WTC11 (cell line): ENCODE data around the gene GMPR. TPM values are rescaled to one million over a fixed set of nuclear protein-coding genes. Genes with fewer than 3 reads are reported as not detected.
A peak's percentile ranks its signal among the peaks of the same experiment; 100 is the strongest.

Experiments
- ATAC-seq: fragments of 200-7000 bp; cut with Tn5 transposase; 2 replicates; pipeline ENCODE4 v1.10.0; 2021; ENCODE audit warnings: mild to moderate bottlenecking, moderate library complexity
- CTCF ChIA-PET: fragments of 300-600 bp; sonication (Branson Sonifier 250); formaldehyde crosslinking; loops from one replicate; lab custom pipeline; 2021; ENCODE audit warnings: antibody characterized with exemption; lab: Charles Lee
- POLR2A ChIA-PET: fragments of 350-600 bp; sonication (Branson Sonifier 250); formaldehyde crosslinking; loops from one replicate; lab custom pipeline; 2021; ENCODE audit warnings: antibody characterized with exemption; lab: Charles Lee
- DNase-seq: peaks from one replicate; pipeline ENCODE4 v3.0.0; 2021; ENCODE audit warnings: low spot score
- H3K27ac Mint-ChIP-seq: 2 replicates; pipeline ENCODE4 v1.8.0; 2021; ENCODE audit warnings: mixed read lengths
- H3K27me3 Mint-ChIP-seq: 2 replicates; pipeline ENCODE4 v1.8.0; 2021; ENCODE audit warnings: low read depth, mild to moderate bottlenecking, moderate library complexity, mixed read lengths
- H3K36me3 Mint-ChIP-seq: 2 replicates; pipeline ENCODE4 v1.8.0; 2021; ENCODE audit warnings: mixed read lengths
- H3K4me1 Mint-ChIP-seq: 2 replicates; pipeline ENCODE4 v1.8.0; 2022; ENCODE audit warnings: mixed read lengths
- H3K4me3 Mint-ChIP-seq: 2 replicates; pipeline ENCODE4 v1.8.0; 2021; ENCODE audit warnings: mild to moderate bottlenecking, moderate library complexity, mixed read lengths
- H3K9me3 Mint-ChIP-seq: 2 replicates; pipeline ENCODE4 v1.8.0; 2021; ENCODE audit warnings: mixed read lengths
- GRHL2 ChIP-seq: fragments of 250-450 bp; sonication (Bioruptor Pico); IDR thresholded peaks from 2 replicates; pipeline ENCODE4 v1.8.0; 2022; ENCODE audit warnings: mild to moderate bottlenecking, moderate library complexity; ENCODE audit not compliant: insufficient replicate concordance, severe bottlenecking
- JUN ChIP-seq: sonication (generic); formaldehyde crosslinking; IDR thresholded peaks from 2 replicates; pipeline ENCODE4 v1.8.0; 2023; ENCODE audit warnings: mild to moderate bottlenecking, missing genetic modification reagents
- PRRX2 ChIP-seq: fragments of 250-450 bp; sonication (Bioruptor Pico); IDR thresholded peaks from 2 replicates; pipeline ENCODE4 v1.8.0; 2021; ENCODE audit warnings: mild to moderate bottlenecking
- TCF7 ChIP-seq: sonication (generic); formaldehyde crosslinking; IDR thresholded peaks from 2 replicates; pipeline ENCODE4 v1.8.0; 2022; ENCODE audit warnings: mild to moderate bottlenecking, low read depth, missing genetic modification reagents, moderate library complexity
- ZBTB21 ChIP-seq: sonication (generic); formaldehyde crosslinking; IDR thresholded peaks from 2 replicates; pipeline ENCODE4 v1.8.1; 2023; ENCODE audit warnings: mild to moderate bottlenecking, missing genetic modification reagents, borderline replicate concordance
- total RNA-seq: library from RNA; stranded (reverse); gene quantifications from 3 replicates; pipeline ENCODE4 v1.2.3, GENCODE V29; 2021
- TF ChIP-seq, protein P1 (sequence below): fragments of 250-450 bp; sonication (Bioruptor Pico); conservative IDR thresholded peaks from 2 replicates; pipeline ENCODE4 v1.9.0; 2021; ENCODE audit warnings: mild to moderate bottlenecking
- TF ChIP-seq, protein P2 (sequence below): sonication (generic); formaldehyde crosslinking; IDR thresholded peaks from 2 replicates; pipeline ENCODE4 v1.8.1; 2023; ENCODE audit warnings: mild to moderate bottlenecking, missing genetic modification reagents, moderate library complexity
- TF ChIP-seq, protein P3 (sequence below): sonication (generic); formaldehyde crosslinking; IDR thresholded peaks from 2 replicates; pipeline ENCODE4 v1.8.1; 2023; ENCODE audit warnings: mild to moderate bottlenecking, missing genetic modification reagents, borderline replicate concordance
- TF ChIP-seq, protein P4 (sequence below): sonication (generic); formaldehyde crosslinking; IDR thresholded peaks from 2 replicates; pipeline ENCODE4 v1.8.1; 2022; ENCODE audit warnings: mild to moderate bottlenecking, moderate library complexity, missing genetic modification reagents
- TF ChIP-seq, protein P5 (sequence below): sonication (generic); formaldehyde crosslinking; IDR thresholded peaks from 2 replicates; pipeline ENCODE4 v1.8.0; 2023; ENCODE audit warnings: mild to moderate bottlenecking, missing genetic modification reagents
- TF ChIP-seq, protein P6 (sequence below): sonication (generic); formaldehyde crosslinking; IDR thresholded peaks from 2 replicates; pipeline ENCODE4 v1.8.1; 2023; ENCODE audit warnings: mild to moderate bottlenecking, moderate library complexity, missing genetic modification reagents

GMPR gene
- total RNA-seq, 1 experiment from 2014 or later, result 2.4 TPM

DNA sequence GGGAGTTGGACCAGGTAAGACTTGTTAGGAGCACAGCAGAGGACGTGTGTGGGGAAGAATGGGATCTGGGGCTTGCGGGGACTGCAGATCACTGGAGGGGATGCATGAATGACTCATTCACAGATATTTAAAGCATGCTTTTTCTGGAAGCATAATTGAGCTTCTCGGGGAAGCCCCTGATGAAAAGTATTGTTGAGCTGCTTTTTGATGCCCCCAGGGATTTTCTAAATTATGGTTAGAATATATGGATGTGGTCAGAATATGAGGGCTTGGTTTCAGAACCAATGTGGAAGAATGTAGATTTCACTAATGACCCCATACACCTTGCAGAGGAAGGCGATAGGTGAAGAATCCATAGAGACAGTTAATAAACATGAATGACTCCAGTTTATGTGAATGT lies 36.1 kb downstream of the GMPR start (continued):
- TF ChIP-seq, protein P1, sequence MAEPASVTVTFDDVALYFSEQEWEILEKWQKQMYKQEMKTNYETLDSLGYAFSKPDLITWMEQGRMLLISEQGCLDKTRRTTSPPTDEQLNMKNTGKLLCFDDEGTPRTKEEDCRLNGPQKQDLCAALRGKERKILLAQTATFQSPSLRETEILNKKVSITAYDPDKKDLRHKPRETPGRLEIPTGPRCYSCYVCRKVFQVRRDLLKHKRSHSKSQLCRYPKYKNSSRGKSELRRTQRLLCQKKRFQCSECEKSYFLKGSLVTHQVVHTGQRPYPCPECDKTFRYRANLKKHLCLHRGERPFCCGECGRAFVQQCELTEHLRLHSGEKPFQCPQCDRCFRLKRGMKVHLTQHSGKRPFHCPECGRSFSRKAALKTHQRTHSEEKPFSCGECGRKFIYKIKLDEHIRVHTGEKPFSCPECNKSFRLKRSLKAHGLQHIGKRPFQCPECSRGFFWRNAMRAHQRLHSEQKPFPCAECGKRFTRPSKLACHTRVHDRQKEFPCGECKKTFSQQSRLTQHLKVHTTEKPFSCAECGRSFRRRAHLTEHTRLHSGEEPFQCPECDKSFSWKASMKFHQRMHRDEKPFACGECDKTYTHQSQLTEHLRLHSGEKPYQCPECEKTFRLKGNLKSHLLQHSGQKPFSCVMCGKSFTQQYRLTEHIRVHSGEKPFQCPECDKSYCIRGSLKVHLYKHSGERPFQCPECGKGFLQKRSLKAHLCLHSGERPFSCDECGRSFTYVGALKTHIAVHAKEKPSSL (CRISPR knock-in tag), result no peak
- TF ChIP-seq, protein P2, sequence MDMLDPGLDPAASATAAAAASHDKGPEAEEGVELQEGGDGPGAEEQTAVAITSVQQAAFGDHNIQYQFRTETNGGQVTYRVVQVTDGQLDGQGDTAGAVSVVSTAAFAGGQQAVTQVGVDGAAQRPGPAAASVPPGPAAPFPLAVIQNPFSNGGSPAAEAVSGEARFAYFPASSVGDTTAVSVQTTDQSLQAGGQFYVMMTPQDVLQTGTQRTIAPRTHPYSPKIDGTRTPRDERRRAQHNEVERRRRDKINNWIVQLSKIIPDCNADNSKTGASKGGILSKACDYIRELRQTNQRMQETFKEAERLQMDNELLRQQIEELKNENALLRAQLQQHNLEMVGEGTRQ, result no peak
- no peak for TF ChIP-seq ZBTB21 (CRISPR knock-in tag)
- TF ChIP-seq, protein P3, sequence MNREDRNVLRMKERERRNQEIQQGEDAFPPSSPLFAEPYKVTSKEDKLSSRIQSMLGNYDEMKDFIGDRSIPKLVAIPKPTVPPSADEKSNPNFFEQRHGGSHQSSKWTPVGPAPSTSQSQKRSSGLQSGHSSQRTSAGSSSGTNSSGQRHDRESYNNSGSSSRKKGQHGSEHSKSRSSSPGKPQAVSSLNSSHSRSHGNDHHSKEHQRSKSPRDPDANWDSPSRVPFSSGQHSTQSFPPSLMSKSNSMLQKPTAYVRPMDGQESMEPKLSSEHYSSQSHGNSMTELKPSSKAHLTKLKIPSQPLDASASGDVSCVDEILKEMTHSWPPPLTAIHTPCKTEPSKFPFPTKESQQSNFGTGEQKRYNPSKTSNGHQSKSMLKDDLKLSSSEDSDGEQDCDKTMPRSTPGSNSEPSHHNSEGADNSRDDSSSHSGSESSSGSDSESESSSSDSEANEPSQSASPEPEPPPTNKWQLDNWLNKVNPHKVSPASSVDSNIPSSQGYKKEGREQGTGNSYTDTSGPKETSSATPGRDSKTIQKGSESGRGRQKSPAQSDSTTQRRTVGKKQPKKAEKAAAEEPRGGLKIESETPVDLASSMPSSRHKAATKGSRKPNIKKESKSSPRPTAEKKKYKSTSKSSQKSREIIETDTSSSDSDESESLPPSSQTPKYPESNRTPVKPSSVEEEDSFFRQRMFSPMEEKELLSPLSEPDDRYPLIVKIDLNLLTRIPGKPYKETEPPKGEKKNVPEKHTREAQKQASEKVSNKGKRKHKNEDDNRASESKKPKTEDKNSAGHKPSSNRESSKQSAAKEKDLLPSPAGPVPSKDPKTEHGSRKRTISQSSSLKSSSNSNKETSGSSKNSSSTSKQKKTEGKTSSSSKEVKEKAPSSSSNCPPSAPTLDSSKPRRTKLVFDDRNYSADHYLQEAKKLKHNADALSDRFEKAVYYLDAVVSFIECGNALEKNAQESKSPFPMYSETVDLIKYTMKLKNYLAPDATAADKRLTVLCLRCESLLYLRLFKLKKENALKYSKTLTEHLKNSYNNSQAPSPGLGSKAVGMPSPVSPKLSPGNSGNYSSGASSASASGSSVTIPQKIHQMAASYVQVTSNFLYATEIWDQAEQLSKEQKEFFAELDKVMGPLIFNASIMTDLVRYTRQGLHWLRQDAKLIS (CRISPR knock-in tag), result no peak
- TF ChIP-seq, protein P4, sequence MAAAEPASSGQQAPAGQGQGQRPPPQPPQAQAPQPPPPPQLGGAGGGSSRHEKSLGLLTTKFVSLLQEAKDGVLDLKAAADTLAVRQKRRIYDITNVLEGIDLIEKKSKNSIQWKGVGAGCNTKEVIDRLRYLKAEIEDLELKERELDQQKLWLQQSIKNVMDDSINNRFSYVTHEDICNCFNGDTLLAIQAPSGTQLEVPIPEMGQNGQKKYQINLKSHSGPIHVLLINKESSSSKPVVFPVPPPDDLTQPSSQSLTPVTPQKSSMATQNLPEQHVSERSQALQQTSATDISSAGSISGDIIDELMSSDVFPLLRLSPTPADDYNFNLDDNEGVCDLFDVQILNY (CRISPR knock-in tag), result no peak
- TF ChIP-seq, protein P5, sequence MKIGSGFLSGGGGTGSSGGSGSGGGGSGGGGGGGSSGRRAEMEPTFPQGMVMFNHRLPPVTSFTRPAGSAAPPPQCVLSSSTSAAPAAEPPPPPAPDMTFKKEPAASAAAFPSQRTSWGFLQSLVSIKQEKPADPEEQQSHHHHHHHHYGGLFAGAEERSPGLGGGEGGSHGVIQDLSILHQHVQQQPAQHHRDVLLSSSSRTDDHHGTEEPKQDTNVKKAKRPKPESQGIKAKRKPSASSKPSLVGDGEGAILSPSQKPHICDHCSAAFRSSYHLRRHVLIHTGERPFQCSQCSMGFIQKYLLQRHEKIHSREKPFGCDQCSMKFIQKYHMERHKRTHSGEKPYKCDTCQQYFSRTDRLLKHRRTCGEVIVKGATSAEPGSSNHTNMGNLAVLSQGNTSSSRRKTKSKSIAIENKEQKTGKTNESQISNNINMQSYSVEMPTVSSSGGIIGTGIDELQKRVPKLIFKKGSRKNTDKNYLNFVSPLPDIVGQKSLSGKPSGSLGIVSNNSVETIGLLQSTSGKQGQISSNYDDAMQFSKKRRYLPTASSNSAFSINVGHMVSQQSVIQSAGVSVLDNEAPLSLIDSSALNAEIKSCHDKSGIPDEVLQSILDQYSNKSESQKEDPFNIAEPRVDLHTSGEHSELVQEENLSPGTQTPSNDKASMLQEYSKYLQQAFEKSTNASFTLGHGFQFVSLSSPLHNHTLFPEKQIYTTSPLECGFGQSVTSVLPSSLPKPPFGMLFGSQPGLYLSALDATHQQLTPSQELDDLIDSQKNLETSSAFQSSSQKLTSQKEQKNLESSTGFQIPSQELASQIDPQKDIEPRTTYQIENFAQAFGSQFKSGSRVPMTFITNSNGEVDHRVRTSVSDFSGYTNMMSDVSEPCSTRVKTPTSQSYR (CRISPR knock-in tag), result no peak

DNA sequence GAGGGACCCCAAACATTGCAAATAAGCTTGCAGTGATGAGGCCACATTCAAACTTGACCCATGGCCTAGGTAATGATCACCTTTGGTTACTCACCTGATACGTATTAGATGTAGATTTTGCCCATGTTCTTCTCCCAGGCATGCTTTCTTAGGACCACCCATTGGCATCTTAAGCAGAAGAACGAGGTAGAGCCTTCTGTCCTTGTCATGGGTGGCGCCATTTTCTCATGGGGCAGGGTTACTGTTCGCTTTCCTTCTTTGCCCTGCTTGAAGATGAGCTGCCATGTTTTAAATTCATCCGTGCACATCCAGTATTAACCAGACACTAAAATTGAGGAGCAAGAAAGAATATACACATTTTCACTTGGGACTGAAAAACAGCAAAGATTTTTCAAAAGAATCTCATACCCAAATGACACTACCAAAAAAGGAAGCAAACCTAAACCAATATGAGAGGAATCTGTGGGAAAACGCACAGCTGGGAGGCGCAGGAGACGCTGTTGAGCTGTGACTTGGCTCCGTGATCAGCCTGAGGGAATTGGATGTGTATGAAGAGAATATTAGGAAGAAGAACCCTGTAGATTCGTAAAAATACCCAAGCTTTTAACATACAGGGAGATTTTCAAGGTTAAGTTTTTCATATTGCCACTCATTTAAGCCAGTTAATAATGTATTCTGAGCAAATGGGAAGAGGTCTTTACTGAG lies 36.6 kb downstream of the GMPR start:
- DNase-seq, result no peak
- H3K4me1 Mint-ChIP-seq, result peaks cover 9% of the 10 kb centered on the region
- ChIA-PET CTCF (interaction anchor here (1.2 to 3.7 kb wide), 2 partner anchors 11 kb away, joined by 6 to 25 read pairs; no protein-coding TSS in a partner anchor), POLR2A (no interaction called here)
- no peak for TF ChIP-seq JUN
- TF ChIP-seq, all 79 proteins: peak for 0
- Mint-ChIP-seq H3K27ac (no peak overlapping the region), H3K27me3 (no peaks in the 10 kb centered on the region), H3K4me3 (no peak overlapping the region), H3K36me3 (no peaks in the 10 kb centered on the region), H3K9me3 (no peaks in the 10 kb centered on the region)
- no peak for ATAC-seq

DNA sequence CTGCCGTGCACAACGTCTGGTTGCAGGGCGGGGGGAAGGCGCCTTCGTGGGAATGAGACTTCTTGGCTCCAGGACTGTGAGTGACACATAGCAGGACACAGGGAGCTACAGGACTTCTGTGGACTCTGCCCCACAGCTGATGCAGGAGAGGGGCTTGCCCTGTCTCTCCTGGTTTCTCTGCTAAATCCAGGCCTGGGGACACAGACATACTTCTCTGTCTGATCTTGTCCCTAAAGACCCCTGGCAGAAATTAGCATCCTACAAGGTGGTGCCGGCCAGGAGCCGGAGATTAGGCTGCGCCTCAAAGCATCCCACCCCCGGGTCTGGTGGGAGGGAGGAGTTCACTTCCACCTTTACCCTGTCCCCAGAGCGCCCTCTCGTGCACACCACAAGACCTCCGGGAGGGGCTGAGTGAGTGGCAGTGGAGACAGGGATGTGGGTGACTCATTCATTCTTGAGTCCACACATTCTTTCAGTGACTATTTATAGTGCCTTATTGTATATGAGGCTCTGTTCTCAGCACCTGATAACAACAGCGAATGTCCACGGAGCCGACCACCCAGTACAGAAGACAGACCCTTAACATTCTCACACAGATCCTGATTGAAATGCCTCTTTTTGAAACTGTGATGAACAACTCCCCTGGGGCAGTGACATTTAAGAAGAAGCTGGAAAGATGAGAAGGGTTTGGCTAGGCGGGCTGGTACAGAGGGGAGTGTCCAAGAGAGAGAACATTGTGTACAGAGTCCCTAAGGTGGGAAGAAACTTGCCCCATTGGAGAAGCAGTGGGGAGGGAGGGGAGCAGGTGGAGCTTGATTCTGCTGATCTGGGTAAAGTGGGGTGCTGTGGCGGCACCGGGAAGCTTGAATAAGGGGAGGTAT lies 39.0 kb downstream of the GMPR start:
- peak overlapping the region; percentile 77 for H3K27ac Mint-ChIP-seq
- CTCF ChIA-PET, result interaction anchor here (0.7 to 3.7 kb wide), 11 partner anchors 8 to 586 kb away, joined by 3 to 27 read pairs (median 4); partner anchors contain the start of gene GMPR
- DNase-seq, result peak; percentile 82
- no peaks in the 10 kb centered on the region for H3K9me3 Mint-ChIP-seq
- ATAC-seq, result peak; percentile 99
- H3K4me1 Mint-ChIP-seq, result peaks cover 9% of the 10 kb centered on the region
- H3K36me3 Mint-ChIP-seq, result no peaks in the 10 kb centered on the region
- H3K27me3 Mint-ChIP-seq, result no peaks in the 10 kb centered on the region
- H3K4me3 Mint-ChIP-seq, result no peak overlapping the region
- POLR2A ChIA-PET, result no interaction called here
- TF ChIP-seq GRHL2 (CRISPR knock-in tag) (no peak), PRRX2 (CRISPR knock-in tag) (no peak), TCF7 (CRISPR knock-in tag) (no peak)
- TF ChIP-seq, protein P3 (CRISPR knock-in tag), result no peak
- TF ChIP-seq, protein P6, sequence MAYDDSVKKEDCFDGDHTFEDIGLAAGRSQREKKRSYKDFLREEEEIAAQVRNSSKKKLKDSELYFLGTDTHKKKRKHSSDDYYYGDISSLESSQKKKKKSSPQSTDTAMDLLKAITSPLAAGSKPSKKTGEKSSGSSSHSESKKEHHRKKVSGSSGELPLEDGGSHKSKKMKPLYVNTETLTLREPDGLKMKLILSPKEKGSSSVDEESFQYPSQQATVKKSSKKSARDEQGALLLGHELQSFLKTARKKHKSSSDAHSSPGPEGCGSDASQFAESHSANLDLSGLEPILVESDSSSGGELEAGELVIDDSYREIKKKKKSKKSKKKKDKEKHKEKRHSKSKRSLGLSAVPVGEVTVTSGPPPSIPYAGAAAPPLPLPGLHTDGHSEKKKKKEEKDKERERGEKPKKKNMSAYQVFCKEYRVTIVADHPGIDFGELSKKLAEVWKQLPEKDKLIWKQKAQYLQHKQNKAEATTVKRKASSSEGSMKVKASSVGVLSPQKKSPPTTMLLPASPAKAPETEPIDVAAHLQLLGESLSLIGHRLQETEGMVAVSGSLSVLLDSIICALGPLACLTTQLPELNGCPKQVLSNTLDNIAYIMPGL (CRISPR knock-in tag), result no peak
